WTC11 (cell line): ENCODE measurements around the gene TUBA1A.

ENCODE experiments used
- IRF2 ChIP-seq: sonication (generic); formaldehyde crosslinking; IDR thresholded peaks from 2 replicates; pipeline ENCODE4 v1.8.0; 2022; ENCODE audit warnings: low read depth, missing genetic modification reagents, borderline replicate concordance
- JUN ChIP-seq: sonication (generic); formaldehyde crosslinking; IDR thresholded peaks from 2 replicates; pipeline ENCODE4 v1.8.0; 2023; ENCODE audit warnings: mild to moderate bottlenecking, missing genetic modification reagents
- MYBL2 ChIP-seq: sonication (generic); formaldehyde crosslinking; IDR thresholded peaks from 2 replicates; pipeline ENCODE4 v1.8.1; 2023; ENCODE audit warnings: mild to moderate bottlenecking, moderate library complexity, missing genetic modification reagents
- NR1H2 ChIP-seq: sonication (generic); formaldehyde crosslinking; IDR thresholded peaks from 2 replicates; pipeline ENCODE4 v1.9.0; 2021; ENCODE audit warnings: mild to moderate bottlenecking, moderate library complexity, missing genetic modification reagents
- OVOL2 ChIP-seq: fragments of 250-450 bp; sonication (Bioruptor Pico); IDR thresholded peaks from 2 replicates; pipeline ENCODE4 v1.9.0; 2021; ENCODE audit warnings: mild to moderate bottlenecking, borderline replicate concordance
- RELA ChIP-seq: sonication (generic); formaldehyde crosslinking; IDR thresholded peaks from 2 replicates; pipeline ENCODE4 v1.8.1; 2022; ENCODE audit warnings: missing genetic modification reagents, mild to moderate bottlenecking, borderline replicate concordance
- TF ChIP-seq, protein P1 (sequence below): fragments of 200-600 bp; IDR thresholded peaks from 2 replicates; pipeline ENCODE4 v1.8.0; 2022; ENCODE audit warnings: antibody characterized with exemption
- TF ChIP-seq, protein P2 (sequence below): sonication (generic); formaldehyde crosslinking; IDR thresholded peaks from 2 replicates; pipeline ENCODE4 v1.8.1; 2022; ENCODE audit warnings: low read depth, mild to moderate bottlenecking, moderate library complexity, missing genetic modification reagents, borderline replicate concordance
- TF ChIP-seq, protein P3 (sequence below): sonication (generic); formaldehyde crosslinking; IDR thresholded peaks from 2 replicates; pipeline ENCODE4 v1.8.0; 2022; ENCODE audit warnings: mild to moderate bottlenecking, missing genetic modification reagents
- TF ChIP-seq, protein P4 (sequence below): sonication (generic); formaldehyde crosslinking; conservative IDR thresholded peaks from 2 replicates; pipeline ENCODE4 v1.8.1; 2022; ENCODE audit warnings: mild to moderate bottlenecking, missing genetic modification reagents

DNA sequence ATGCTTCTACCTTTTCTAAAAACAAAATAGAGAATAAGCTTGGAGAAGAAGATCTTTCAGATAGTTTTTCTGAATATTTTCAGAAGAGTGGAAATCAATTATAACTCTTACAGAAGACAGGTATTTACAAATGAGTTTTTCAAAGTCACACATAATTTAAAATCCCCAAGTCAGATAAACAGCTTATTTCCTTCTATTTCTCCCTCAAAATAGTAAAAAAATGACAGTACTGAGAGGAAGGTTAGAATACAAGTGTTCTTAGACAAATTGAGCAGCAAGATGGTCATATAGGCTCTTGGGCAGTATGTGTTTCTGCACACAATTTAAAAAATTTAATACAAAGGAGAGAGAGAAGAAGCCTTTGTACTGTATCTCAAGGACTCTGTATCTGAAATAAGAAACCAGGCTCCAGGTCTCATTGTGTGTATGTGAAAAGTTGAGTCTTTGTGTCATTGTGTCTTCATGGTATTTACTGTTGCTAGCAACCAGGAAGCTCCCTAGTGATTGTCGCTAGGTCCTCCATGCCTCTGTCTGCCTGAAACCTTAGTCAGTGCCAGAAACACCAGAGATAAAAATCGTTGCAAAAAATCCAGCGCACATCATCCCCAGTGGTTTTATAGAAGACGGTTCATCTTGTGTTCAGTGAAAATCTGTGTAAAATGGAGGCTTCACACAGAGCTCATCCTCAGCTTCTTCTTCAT is 12.9 kb upstream of the TUBA1A start:
- TF ChIP-seq, protein P1, sequence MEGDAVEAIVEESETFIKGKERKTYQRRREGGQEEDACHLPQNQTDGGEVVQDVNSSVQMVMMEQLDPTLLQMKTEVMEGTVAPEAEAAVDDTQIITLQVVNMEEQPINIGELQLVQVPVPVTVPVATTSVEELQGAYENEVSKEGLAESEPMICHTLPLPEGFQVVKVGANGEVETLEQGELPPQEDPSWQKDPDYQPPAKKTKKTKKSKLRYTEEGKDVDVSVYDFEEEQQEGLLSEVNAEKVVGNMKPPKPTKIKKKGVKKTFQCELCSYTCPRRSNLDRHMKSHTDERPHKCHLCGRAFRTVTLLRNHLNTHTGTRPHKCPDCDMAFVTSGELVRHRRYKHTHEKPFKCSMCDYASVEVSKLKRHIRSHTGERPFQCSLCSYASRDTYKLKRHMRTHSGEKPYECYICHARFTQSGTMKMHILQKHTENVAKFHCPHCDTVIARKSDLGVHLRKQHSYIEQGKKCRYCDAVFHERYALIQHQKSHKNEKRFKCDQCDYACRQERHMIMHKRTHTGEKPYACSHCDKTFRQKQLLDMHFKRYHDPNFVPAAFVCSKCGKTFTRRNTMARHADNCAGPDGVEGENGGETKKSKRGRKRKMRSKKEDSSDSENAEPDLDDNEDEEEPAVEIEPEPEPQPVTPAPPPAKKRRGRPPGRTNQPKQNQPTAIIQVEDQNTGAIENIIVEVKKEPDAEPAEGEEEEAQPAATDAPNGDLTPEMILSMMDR = no peak
- TF ChIP-seq, protein P2, sequence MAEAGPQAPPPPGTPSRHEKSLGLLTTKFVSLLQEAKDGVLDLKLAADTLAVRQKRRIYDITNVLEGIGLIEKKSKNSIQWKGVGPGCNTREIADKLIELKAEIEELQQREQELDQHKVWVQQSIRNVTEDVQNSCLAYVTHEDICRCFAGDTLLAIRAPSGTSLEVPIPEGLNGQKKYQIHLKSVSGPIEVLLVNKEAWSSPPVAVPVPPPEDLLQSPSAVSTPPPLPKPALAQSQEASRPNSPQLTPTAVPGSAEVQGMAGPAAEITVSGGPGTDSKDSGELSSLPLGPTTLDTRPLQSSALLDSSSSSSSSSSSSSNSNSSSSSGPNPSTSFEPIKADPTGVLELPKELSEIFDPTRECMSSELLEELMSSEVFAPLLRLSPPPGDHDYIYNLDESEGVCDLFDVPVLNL (CRISPR knock-in tag) = no peak
- no peak for TF ChIP-seq JUN
- TF ChIP-seq NR1H2 = no peak
- TF ChIP-seq, protein P3, sequence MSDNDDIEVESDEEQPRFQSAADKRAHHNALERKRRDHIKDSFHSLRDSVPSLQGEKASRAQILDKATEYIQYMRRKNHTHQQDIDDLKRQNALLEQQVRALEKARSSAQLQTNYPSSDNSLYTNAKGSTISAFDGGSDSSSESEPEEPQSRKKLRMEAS = no peak
- TF ChIP-seq, protein P4, sequence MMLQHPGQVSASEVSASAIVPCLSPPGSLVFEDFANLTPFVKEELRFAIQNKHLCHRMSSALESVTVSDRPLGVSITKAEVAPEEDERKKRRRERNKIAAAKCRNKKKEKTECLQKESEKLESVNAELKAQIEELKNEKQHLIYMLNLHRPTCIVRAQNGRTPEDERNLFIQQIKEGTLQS (CRISPR knock-in tag) = no peak
- no peak for TF ChIP-seq MYBL2 (CRISPR knock-in tag)
- no peak for TF ChIP-seq RELA
- no peak for TF ChIP-seq IRF2 (CRISPR knock-in tag)
- no peak for TF ChIP-seq OVOL2
